GM19397 (cell line): ENCODE measurements around the gene RAB9A.
"Not testable (repeated sequence)": the region's sequence is repeated elsewhere in the genome, so short reads cannot be mapped to it uniquely, and the experiment has no call there.

Source experiments
- ATAC-seq: cut with Tn5 transposase; IDR thresholded peaks from one replicate; pipeline ENCODE4 v1.9.1; 2021; ENCODE audit warnings: mild to moderate bottlenecking, moderate library complexity; ENCODE audit not compliant: unreplicated experiment

RAB9A gene, protein sequence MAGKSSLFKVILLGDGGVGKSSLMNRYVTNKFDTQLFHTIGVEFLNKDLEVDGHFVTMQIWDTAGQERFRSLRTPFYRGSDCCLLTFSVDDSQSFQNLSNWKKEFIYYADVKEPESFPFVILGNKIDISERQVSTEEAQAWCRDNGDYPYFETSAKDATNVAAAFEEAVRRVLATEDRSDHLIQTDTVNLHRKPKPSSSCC

DNA sequence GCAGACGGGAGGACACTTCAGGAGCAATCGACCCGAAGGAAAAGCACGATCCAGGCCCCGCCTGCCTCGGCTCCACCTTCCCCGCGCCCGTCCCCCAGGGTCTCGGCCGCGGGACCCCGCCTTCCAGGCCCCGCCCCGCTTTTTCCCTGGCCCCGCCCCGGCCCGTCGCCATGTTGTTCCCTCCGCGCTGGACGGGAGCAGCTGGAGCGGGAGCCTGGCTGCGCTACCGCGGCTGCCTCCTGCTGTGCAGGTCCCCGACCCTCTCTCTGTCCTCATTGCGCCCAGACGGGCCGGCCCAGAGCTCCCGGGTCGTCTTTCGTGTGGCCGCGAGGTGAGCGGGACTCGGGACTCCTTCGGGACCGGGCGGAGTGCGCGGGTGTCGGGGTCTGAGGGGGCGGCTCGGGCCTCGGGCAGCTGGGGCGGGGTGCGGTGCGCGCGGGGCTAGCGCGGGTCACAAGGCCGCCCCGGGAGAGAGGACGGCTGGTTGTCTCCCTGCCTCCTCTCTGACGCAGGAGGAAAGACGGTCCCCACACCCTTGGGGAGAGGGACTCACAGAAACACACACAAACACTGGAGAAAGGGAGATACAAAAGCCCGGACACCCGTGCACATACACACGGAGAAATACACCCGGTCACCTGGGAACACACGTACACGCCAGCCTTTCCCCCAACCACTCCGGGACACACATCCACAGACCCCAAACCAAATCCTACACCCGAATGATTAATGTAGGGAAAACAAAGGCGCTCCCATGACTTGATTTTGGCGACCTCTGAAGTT lies at the start of gene RAB9A:
Gene RAB9A, plus strand, starts transcription at position 171 of the 783 bp plus-strand sequence. CDS start 19,619 bp downstream, outside the sequence.
- ATAC-seq: peak; percentile 79

GRCh38 chrX:13641684-13642083 lies 47.2 kb upstream of the RAB9A start:
- not testable (repeated sequence) for ATAC-seq

GRCh38 chrX:13645464-13646153 lies 43.3 kb upstream of the RAB9A start:
- ATAC-seq: no peak

DNA sequence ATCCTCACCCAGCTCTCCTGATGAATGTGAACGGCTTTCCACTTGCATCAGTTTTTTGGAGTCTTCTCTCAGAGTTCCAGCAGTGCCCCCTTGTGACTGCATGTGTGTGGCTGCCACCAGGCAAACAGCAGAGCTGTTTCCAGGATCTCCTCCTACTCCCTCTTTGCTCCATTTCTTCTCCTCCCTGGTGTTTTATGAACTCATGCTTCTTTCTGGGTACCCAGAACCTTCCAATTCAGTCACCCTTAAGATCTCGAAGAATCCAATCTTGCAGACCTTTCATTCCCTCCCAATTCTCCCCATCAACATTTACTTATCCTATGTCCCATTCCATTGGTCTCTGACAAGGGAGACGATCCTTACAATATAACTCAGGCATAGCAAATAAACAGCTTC lies 42.8 kb upstream of the RAB9A start:
- ATAC-seq: no peak

GRCh38 chrX:13647709-13648212 lies 41.2 kb upstream of the RAB9A start:
- no peak for ATAC-seq

DNA sequence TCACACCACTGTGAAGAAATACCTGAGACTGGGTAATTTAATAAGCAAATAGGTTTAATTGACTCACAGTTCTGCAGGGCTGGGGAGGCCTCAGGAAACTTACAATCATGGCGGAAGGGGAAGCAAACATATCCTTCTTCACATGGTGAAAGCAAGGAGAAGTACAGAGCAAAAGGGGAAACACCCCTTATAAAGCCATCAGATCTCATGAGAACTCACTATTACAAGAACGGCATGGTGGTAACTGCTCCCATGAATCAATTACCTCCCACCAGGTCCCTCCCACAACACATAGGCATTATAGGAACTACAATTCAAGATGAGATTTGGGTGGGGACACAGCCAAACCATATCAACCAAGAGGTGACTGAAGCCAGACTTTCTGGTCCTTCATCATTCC lies 40.6 kb upstream of the RAB9A start:
- not testable (repeated sequence) for ATAC-seq

DNA sequence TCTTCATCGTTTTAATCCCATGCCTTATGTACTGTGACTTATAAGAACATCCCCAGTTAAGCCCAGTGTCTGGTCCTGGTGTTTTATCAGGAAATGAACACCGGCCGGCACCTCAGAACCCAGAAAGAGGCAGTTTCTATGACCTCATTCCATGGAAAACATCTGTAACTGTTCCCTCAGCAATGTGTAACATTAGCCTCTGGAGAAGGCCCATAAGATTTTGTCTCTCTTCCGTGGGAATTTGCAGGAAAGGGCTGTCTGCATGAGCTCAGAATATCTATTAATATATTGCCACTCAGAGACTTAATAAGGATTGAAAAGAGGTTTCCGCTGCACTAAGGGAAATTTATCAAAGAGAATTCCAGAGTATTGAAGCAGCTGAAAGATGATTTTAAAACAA lies 39.1 kb upstream of the RAB9A start:
- ATAC-seq: no peak

- no peak for ATAC-seq
These were observed 38.6 kb upstream of the RAB9A start for GRCh38 chrX:13650318-13650717.

- ATAC-seq: no peak
These were observed 37.8 kb upstream of the RAB9A start for GRCh38 chrX:13651150-13651549.

DNA sequence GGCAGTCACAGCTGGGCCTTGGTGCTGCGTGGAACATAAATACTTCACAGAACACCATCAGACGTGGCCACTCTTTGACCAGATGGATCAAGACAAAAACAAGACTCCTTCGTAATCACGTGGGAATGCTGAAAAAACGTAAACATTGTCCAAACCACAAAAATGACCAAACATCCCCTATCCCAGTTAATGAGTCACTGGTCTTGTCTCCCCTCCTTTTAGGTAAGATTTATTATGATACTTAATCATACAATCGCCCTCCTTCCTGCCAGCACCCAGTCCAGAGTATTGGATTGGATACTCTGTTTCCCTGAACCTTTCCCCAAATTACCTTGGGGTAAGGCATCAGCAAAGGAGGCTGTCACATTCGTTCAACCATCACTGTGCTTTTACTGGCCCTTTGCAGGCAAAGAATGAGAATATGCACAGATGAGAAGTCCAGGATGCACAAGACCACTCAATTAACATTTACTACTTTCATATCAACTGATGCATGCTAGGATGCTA lies 36.6 kb upstream of the RAB9A start:
- ATAC-seq: peak; percentile 3

DNA sequence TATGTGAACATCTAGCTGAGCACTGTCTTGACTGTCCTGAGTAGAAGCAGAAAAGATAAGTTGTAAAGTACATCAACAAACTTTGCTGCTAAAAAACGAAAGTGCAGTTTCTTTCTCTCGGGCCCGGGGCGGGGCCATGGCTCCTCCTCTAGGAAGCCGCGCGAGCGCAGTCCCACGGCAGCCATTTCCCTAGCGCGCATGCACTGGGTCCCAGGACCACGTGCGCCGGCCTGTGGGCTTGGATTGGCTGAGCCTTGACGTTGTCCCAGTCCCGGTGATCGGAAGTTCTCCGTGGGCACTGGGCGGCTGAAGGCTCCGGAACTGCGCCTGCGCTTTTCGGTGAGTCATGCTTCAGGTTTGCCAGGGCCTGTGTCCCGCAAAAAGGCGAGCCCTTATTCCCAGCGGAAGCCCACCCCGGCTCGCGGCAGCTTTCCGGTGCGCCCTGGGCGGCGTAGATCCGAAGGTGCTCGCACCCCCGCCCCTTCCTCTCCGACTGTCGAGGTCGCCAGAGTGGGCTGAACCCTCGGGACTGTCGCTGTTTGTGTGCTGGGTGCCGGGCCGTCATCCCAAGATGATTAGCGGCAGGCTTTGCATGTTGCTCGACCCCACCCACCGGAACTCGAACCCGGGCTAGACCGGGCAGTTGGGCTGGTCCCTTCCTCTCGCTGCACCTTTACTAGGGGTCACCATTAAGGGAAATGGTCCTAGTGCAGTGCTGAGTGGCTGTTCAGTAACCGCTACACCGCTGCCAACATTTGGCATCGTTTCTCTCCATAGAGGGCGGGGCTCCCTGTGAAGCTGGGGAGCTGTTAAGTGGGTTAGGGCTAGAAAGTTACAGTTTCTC lies 35.9 kb upstream of the RAB9A start, which contains the start of gene TCEANC:
Gene TCEANC, plus strand, starts transcription at position 292 of the 844 bp plus-strand sequence. CDS start 9,368 bp downstream, outside the sequence.
- ATAC-seq: peak; percentile 96

DNA sequence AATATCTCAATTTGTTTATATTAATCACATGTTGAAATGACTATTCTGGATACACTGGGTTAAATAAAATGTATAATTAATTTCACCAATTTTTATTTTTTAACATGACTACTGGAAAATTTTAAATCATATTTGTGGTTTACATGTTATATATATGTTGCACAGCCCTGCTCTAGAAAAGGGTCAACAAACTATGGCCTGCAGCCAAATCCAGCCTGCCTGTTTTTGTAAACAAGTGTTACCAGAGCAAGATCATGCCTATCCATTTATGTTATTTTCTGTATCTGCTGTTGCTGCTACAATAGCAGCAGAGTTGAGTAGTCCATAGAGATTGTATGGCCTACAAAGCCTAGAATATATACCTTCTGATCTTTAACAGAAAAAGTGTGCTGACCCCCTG lies 34.8 kb upstream of the RAB9A start:
- no peak for ATAC-seq

DNA sequence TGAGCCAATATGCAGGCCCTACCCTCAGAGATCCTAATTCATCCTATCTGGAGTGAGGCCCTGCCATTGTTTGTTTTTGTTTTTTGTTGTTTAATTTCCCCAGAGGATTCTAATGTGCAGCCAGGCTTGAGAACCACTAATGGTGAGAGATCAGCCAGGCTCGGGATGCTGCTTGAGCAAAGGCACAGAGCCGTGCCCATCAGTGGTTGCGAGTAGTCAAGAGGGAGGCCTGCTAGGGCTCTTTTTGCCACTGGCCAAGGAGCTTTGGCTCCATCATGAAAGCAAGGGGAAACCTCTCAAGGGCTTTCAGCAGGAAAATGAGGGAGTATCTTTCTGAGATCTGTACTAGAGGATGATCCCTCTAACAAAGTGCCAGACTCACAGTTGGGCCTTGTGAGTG lies 33.3 kb upstream of the RAB9A start:
- ATAC-seq: no peak

DNA sequence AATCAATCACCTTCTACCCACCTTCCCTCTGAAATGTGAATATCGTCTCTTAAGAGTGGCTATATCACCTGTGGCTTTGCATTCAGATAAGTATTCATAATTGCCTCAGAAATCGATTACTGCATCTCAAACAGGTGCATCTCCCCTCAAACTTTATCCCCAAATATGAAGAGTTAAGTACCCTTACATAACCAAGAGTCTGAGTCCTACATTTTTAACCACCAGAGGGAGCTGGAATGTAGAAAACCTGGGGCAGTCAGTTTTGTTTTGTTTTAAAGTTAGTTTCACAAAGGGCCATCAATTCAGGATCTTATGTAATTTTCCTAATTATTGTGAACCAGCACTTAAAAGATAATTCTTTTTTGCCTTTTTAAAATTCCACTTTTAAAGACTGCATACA lies 30.3 kb upstream of the RAB9A start:
- ATAC-seq: no peak

DNA sequence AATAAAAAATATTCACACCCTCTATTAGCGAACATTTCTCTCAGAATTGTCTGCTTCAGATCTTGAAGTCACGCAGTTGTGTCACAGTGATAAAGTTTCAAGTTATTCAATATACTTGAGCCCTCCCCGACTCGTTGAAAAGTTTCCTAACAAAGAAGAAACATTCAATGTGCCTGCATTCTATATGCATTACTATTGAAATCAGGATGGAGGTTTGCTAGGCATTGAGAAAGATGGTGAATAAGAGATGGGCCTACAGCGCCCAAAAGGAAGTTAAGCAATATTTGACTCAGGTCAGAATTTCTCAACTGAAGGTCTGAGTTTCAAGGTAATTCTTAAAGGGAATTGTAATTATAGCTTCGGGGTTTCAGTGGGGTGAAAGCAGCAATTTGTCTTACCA lies 29.9 kb upstream of the RAB9A start:
- no peak for ATAC-seq

DNA sequence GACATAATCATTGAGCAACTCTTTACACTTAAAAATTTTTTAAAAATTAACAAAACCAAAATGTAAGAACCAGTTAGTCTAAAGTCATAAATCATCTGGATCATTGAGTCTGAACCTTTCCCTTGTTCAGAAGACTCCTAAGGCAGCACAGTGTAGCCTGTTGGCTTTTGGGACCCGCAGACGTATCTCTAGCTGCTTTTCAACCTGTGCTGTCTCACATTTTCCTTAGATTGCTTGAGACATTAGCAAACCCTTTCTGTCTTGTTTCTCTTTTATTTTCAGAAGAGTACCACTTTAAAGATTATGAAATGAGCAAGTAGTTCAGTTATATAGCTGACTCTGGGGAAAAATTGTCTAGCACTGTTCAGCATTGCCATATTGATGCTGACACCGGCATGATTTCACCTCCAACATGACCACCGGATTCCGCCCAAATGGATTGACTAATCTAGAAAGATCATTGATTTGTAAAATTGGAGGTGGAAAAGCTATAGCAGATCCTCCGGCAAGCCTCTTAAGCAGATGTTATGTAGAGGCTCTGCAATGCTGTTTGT lies 27.1 kb upstream of the RAB9A start:
- no peak for ATAC-seq

GRCh38 chrX:13662355-13662791 lies 26.6 kb upstream of the RAB9A start:
- no peak for ATAC-seq

GRCh38 chrX:13664020-13664419 lies 24.9 kb upstream of the RAB9A start:
- no peak for ATAC-seq

DNA sequence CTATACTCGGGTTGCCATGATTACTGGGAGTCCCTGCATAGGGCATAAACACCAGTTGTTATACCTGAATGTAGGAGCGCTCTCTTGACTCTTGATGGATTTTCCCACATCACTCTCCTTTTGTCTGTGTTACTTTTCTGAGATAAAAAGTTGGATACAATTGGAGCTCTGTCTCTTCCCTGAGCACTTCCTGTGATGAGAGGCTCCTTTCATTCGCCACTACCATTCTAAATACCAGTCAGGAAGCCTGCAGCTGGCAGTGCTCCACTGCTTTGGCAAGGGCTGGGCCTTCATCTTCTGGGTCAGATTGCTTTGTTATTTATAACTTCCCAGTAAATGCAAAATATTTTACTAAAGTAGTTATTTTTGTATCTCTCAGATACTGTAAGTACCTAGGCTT lies 22.1 kb upstream of the RAB9A start:
- ATAC-seq: no peak

DNA sequence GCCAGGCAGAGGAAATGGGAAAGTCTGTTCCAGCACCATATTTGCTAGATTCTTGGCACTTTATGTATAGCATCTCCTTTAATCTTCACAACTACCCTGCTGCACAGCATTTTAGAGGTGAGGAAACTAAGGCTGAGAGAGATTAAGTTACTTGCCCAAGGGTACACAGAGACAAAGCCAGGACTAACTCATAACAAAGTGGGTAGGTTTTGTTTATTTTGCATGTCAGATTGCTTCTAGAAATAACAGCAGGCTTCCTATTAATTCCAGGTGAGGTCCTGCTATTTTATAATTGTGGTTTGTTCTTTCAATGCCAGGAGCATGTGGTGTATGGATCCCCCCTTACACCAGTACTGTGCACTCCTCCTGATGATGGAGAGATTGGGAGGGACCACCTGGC lies 21.0 kb upstream of the RAB9A start:
- no peak for ATAC-seq
